GM20000 (cell line): ENCODE results near the gene SIL1.
"Not testable (repeated sequence)": the region's sequence is repeated elsewhere in the genome, so short reads cannot be mapped to it uniquely, and the experiment has no call there.

ENCODE experiments used
- DNase-seq: peaks from one replicate; pipeline ENCODE4 v3.0.0; 2012; ENCODE audit warnings: low spot score
- TF ChIP-seq, protein P1 (sequence below): IDR thresholded peaks from 2 replicates; pipeline ENCODE4 v1.5.1; 2012; ENCODE audit warnings: mild to moderate bottlenecking, control low read depth; ENCODE audit errors: extremely low read depth, missing control alignments

Gene SIL1

GRCh38 chr5:139062910-139063663, 135.1 kb downstream of the SIL1 start:
- TF ChIP-seq, protein P1, sequence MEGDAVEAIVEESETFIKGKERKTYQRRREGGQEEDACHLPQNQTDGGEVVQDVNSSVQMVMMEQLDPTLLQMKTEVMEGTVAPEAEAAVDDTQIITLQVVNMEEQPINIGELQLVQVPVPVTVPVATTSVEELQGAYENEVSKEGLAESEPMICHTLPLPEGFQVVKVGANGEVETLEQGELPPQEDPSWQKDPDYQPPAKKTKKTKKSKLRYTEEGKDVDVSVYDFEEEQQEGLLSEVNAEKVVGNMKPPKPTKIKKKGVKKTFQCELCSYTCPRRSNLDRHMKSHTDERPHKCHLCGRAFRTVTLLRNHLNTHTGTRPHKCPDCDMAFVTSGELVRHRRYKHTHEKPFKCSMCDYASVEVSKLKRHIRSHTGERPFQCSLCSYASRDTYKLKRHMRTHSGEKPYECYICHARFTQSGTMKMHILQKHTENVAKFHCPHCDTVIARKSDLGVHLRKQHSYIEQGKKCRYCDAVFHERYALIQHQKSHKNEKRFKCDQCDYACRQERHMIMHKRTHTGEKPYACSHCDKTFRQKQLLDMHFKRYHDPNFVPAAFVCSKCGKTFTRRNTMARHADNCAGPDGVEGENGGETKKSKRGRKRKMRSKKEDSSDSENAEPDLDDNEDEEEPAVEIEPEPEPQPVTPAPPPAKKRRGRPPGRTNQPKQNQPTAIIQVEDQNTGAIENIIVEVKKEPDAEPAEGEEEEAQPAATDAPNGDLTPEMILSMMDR, result no peak

GRCh38 chr5:139061856-139062255, 136.3 kb downstream of the SIL1 start:
- no peak for DNase-seq
- TF ChIP-seq, protein P1, result no peak

More at GRCh38 chr5:139062910-139063663, 135.1 kb downstream of the SIL1 start:
- no peak for DNase-seq

DNA sequence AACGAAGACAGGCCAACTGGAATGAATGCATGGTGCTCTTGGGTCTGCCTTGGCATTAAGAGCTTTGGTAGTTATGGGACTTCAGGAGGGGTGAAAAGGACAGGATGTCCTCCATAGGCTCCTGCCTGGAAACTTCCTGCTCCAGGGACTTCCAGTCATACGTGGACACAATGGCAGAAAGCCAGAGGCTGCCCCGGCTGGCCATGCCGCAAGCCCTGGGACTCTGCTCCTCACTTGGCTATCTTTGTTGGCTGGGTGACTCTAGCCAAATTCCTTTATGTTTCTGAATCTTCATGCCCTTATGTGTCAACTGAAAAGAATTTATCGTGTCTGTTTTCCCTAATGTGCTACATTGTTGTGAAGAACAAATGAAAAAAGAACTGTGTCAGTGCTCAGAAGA, 136.9 kb downstream of the SIL1 start:
- DNase-seq, result no peak
- TF ChIP-seq, protein P1, result no peak

DNA sequence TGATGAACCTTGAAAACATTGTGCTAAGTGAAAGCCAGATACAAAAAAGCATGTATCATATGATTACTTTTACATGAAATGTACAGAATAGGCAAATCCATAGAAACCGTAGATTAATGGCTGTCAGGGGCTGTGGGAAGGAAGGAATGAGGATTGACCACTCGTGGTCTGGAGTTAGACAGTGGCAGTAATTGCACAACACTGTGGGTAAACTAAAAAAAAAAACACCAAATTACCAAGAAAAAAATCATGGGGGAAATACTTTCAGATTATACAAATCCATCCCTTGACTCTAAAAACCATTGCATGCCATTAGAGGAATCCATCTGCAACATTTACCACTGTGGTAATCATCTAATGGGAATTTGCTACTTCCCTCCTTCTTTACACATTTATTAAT, 140.0 kb downstream of the SIL1 start:
- TF ChIP-seq, protein P1, result no peak
- DNase-seq, result no peak

DNA sequence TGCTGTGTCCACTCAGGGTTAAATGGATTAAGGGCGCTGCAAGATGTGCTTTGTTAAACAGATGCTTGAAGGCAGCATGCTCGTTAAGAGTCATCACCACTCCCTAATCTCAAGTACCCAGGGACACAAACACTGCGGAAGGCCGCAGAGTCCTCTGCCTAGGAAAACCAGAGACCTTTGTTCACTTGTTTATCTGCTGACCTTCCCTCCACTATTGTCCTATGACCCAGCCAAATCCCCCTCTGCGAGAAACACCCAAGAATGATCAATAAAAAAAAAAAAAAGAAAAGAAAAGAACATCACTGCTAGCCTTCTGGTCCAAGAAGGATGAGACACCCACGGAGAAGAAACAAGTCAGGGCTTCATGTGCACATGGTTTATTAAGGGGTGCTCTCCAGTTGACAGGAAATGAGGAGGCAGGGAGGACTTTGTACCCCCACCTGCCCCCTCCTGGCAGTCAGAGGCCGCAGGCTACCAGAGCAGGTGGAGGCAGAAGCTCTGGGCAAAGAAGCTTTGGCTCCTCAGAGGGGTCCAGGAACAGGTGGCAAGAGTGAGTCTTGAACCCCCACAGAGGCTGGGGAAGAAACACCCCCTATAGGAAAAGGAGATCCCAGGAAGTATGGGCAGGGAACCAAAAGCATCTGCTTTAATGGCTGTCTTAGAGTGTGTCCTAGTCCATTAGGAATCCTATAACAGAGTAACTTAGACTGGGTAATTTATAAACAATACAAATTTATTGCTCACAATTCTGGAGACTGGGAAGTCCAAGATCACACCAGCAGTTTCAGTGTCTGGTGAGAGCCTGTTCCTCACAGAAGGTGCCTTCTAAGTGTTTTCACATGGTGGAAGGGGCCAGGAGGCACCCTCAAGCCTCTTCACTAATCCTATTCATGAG, 140.9 kb downstream of the SIL1 start:
- DNase-seq, result not testable (repeated sequence)

- TF ChIP-seq, protein P1, result no peak
- DNase-seq, result no peak
Observed at GRCh38 chr5:139052975-139053374, 145.2 kb downstream of the SIL1 start.

- no peak for DNase-seq
- TF ChIP-seq, protein P1, result no peak
Observed at GRCh38 chr5:139051392-139051791, 146.8 kb downstream of the SIL1 start.
